Psoas muscle (tissue), 8 donors: ENCODE results near the gene TMTC4. TPM values are rescaled to one million over a fixed set of nuclear protein-coding genes. Genes with fewer than 3 reads are reported as not detected.
A peak's percentile ranks its signal among the peaks of the same experiment; 100 is the strongest.

Experiments
- ATAC-seq, 4 donors: fragments of 200-7000 bp; cut with Tn5 transposase; one replicate each; pipeline ENCODE4 v1.9.1; 2020; ENCODE audit warnings: moderate library complexity in 3 of 4, mild to moderate bottlenecking in 2 of 4
- DNase-seq, 2 donors: peaks; one replicate each; pipeline ENCODE4 v3.0.0-alpha.2; 2020
- H3K27ac ChIP-seq: fragments of 200-600 bp; one replicate; pipeline ENCODE4 v1.8.0; 2022
- H3K27me3 ChIP-seq, 3 donors: fragments of 200-600 bp in 1 of 3; one replicate each; pipeline versions ENCODE4 v1.6.1 to v1.8.0; 2013 to 2022; ENCODE audit warnings: low read length in 2 of 3, mild to moderate bottlenecking in 2 of 3, moderate library complexity in 1 of 3; ENCODE audit not compliant: insufficient read depth in 3 of 3
- H3K36me3 ChIP-seq, 2 donors: fragments of 200-600 bp in 1 of 2; one replicate each; pipeline versions ENCODE4 v1.6.1 to v1.8.0; 2013 to 2022; ENCODE audit warnings: low read depth in 1 of 2, mild to moderate bottlenecking in 1 of 2, moderate library complexity in 1 of 2; ENCODE audit not compliant: insufficient read depth in 1 of 2
- H3K4me1 ChIP-seq: fragments of 200-600 bp; one replicate; pipeline ENCODE4 v1.8.0; 2022
- H3K4me3 ChIP-seq: fragments of 200-600 bp; one replicate; pipeline ENCODE4 v1.8.0; 2022; ENCODE audit warnings: mild to moderate bottlenecking
- H3K9me3 ChIP-seq: fragments of 200-600 bp; one replicate; pipeline ENCODE4 v1.8.0; 2022
- CTCF ChIP-seq: fragments of 200-600 bp; IDR thresholded peaks from one replicate; pipeline ENCODE4 v1.8.0; 2022; ENCODE audit warnings: antibody characterized with exemption
- WGBS, 3 donors: extraction: QIAGEN DNeasy Blood & Tissue Kit; methylation state at CpG; one replicate each; pipeline versions ENCODE4 v1.1.6 to v1.1.7; 2013; 5-methylcytosine and 5-hydroxymethylcytosine counted together
- intact Hi-C, 2 donors: fragments of 100-400 bp; cut with DNase I; formaldehyde crosslinking; loops; one replicate each; pipeline versions ENCODE4 v1.11.0 to v1.14.2; 2022
- polyA plus RNA-seq, 3 donors: library from polyadenylated mRNA; stranded (reverse); fragments of 200-250 nt; gene quantifications; one replicate each; pipeline ENCODE4 v1.2.3, GENCODE V29; 2013
- total RNA-seq, 4 donors: library from RNA; stranded (reverse); fragmentation: NEBNext Ultra II Directional in 2 of 4; extraction: Animal tissue kit (Norgen Biotek cat#: 25700) in 2 of 4; gene quantifications; one replicate each; pipeline versions ENCODE4 v1.2.1 to v1.2.4, GENCODE V29; 2021 to 2023
- donor health status: healthy with polysubstance abuse.
- donor health status: DM: no; HTN: no; CAD: no; lungs with moderate emphysema.
- donor health status: Bipolar disorder and iron deficiency.
- donor health status: healthy.
- donor health status: DM: yes; HTN: yes; CAD: no.
- donor health status: DM: no; HTN: no; CAD: no.
- donor health status: DM: no; HTN: no; CAD: no.
- donor health status: DM: yes; HTN: yes; CAD: no.

Gene TMTC4
- total and polyA plus RNA-seq, 7 donors = 3.6 to 10.1 (median 6.9) TPM

- no peak for ATAC-seq
- DNase-seq = no peak
- Histone ChIP-seq H3K27me3 (no peaks in the 10 kb centered on the region), H3K4me1 (no peaks in the 10 kb centered on the region), H3K4me3 (no peak overlapping the region), H3K27ac (no peak overlapping the region), H3K36me3 (peaks cover 0 to 3% of the 10 kb centered on the region in 2 donors), H3K9me3 (no peaks in the 10 kb centered on the region)
- WGBS, 3 donors = 69 to 75% (median 73%) methylated on average over 8 of the region's 8 CpGs
- intact Hi-C loops = no loop called here
- TF ChIP-seq CTCF = no peak
These were observed 72.0 kb downstream of the TMTC4 start for GRCh38 chr13:100602493-100603111.

GRCh38 chr13:100601716-100602115 is 72.9 kb downstream of the TMTC4 start:
- WGBS, 3 donors = 94 to 98% (median 95%) methylated on average over 7 of the region's 7 CpGs
- DNase-seq (no peak), ATAC-seq (no peak)
- TF ChIP-seq CTCF = no peak
- Histone ChIP-seq H3K36me3 (peaks cover 0 to 3% of the 10 kb centered on the region in 2 donors), H3K4me3 (no peak overlapping the region), H3K27me3 (peaks cover 0 to 2% (median 0%) of the 10 kb centered on the region in 3 donors), H3K27ac (no peak overlapping the region), H3K9me3 (no peaks in the 10 kb centered on the region), H3K4me1 (no peaks in the 10 kb centered on the region)
- intact Hi-C loops = no loop called here

- intact Hi-C loops = no loop called here
- no peak for ATAC-seq
- H3K36me3 ChIP-seq = no peaks in the 10 kb centered on the region
- TF ChIP-seq CTCF = no peak
- no peaks in the 10 kb centered on the region for H3K4me1 ChIP-seq
- DNase-seq = no peak
- H3K9me3 ChIP-seq = no peaks in the 10 kb centered on the region
- no peak overlapping the region for H3K4me3 ChIP-seq
- no peak overlapping the region for H3K27ac ChIP-seq
- peaks cover 0 to 2% (median 0%) of the 10 kb centered on the region in 3 donors for H3K27me3 ChIP-seq
- 63% methylated on average over 6 of the region's 6 CpGs for WGBS, 3 donors
These were observed 73.7 kb downstream of the TMTC4 start for GRCh38 chr13:100600915-100601314.

- DNase-seq (no peak), ATAC-seq (no peak)
- no peak overlapping the region for H3K4me3 ChIP-seq
- H3K27ac ChIP-seq = no peak overlapping the region
- H3K27me3 ChIP-seq = peaks cover 0 to 2% (median 0%) of the 10 kb centered on the region in 3 donors
- no peaks in the 10 kb centered on the region for H3K4me1 ChIP-seq
- no peaks in the 10 kb centered on the region for H3K9me3 ChIP-seq
- no peaks in the 10 kb centered on the region for H3K36me3 ChIP-seq
- 73 to 79% (median 75%) methylated on average over 6 of the region's 6 CpGs for WGBS, 3 donors
- no peak for TF ChIP-seq CTCF
- intact Hi-C loops = no loop called here
These were observed 74.1 kb downstream of the TMTC4 start for GRCh38 chr13:100600461-100600860.

GRCh38 chr13:100597253-100597652 is 77.3 kb downstream of the TMTC4 start:
- Histone ChIP-seq H3K27me3 (peaks cover 0 to 2% (median 0%) of the 10 kb centered on the region in 3 donors), H3K27ac (no peak overlapping the region), H3K4me1 (no peaks in the 10 kb centered on the region), H3K9me3 (no peaks in the 10 kb centered on the region), H3K4me3 (no peak overlapping the region), H3K36me3 (no peaks in the 10 kb centered on the region)
- ATAC-seq = peak in 3 of 4 donors; percentile 37 to 82 (median 76)
- no peak for DNase-seq
- TF ChIP-seq CTCF = no peak
- intact Hi-C loops = no loop called here
- WGBS, 3 donors = 52 to 73% (median 63%) methylated on average over 4 of the region's 4 CpGs
